Measurements from ENCODE around the gene KRTAP22-1. TPM values are rescaled to one million over a fixed set of nuclear protein-coding genes. Genes with fewer than 3 reads are reported as not detected.

The KRTAP22-1 gene
- total and polyA plus RNA-seq, 2 of the 8 experiments (the other 6 are each of a cell fraction or from before 2014, with no cell fraction given) = not detected

- TF ChIP-seq KDM5A (IDR thresholded peaks at IDR 0.05; ENCODE audit: low read length) (no peak), CHD7 (IDR thresholded peaks at IDR 0.05; ENCODE audit: insufficient replicate concordance, low read length) (no peak), ASH2L (IDR thresholded peaks at IDR 0.05; ENCODE audit: low read length) (no peak)
Measured at GRCh38 chr21:30600787-30601186, at the start of gene KRTAP22-1 (continued).

All from H1 (cell line).